Parathyroid adenoma (tissue), 2 donors: ENCODE results near the gene FKBP2.

Experiments used
- H2AFZ ChIP-seq: fragments of 300-600 bp; sonication (generic); one replicate; pipeline ENCODE4 v1.7.0; 2017; ENCODE audit warnings: antibody characterized with exemption, mild to moderate bottlenecking
- H3K27ac ChIP-seq: fragments of 300-600 bp; sonication (generic); one replicate; pipeline ENCODE4 v1.7.0; 2017
- H3K27me3 ChIP-seq: fragments of 300-600 bp; sonication (generic); one replicate; pipeline ENCODE4 v1.7.0; 2017; ENCODE audit warnings: low read length; ENCODE audit not compliant: control insufficient read depth, insufficient read depth
- H3K36me3 ChIP-seq: fragments of 300-600 bp; sonication (generic); one replicate; pipeline ENCODE4 v1.7.0; 2017; ENCODE audit warnings: low read length; ENCODE audit not compliant: control insufficient read depth, insufficient read depth
- H3K4me1 ChIP-seq: fragments of 300-600 bp; sonication (generic); one replicate; pipeline ENCODE4 v1.7.0; 2017; ENCODE audit warnings: control low read depth
- H3K4me2 ChIP-seq: fragments of 300-600 bp; sonication (generic); one replicate; pipeline ENCODE4 v1.7.0; 2017; ENCODE audit warnings: low read length
- H3K4me3 ChIP-seq: fragments of 300-600 bp; sonication (generic); one replicate; pipeline ENCODE4 v1.7.0; 2017; ENCODE audit warnings: low read depth, low read length
- H3K79me2 ChIP-seq: fragments of 300-600 bp; sonication (generic); one replicate; pipeline ENCODE4 v1.7.0; 2017; ENCODE audit warnings: control low read depth
- H3K9ac ChIP-seq: fragments of 300-600 bp; sonication (generic); one replicate; pipeline ENCODE4 v1.7.0; 2017; ENCODE audit warnings: mild to moderate bottlenecking
- H3K9me3 ChIP-seq: fragments of 300-600 bp; sonication (generic); one replicate; pipeline ENCODE4 v1.7.0; 2017; ENCODE audit warnings: low read length; ENCODE audit not compliant: control insufficient read depth
- TF ChIP-seq, protein P1 (sequence below): fragments of 300-600 bp; sonication (generic); IDR thresholded peaks from one replicate; pipeline ENCODE4 v1.7.0; 2017; ENCODE audit warnings: antibody characterized with exemption, mild to moderate bottlenecking
- donor health status: primary hyperparathyroidism.

The FKBP2 gene

DNA sequence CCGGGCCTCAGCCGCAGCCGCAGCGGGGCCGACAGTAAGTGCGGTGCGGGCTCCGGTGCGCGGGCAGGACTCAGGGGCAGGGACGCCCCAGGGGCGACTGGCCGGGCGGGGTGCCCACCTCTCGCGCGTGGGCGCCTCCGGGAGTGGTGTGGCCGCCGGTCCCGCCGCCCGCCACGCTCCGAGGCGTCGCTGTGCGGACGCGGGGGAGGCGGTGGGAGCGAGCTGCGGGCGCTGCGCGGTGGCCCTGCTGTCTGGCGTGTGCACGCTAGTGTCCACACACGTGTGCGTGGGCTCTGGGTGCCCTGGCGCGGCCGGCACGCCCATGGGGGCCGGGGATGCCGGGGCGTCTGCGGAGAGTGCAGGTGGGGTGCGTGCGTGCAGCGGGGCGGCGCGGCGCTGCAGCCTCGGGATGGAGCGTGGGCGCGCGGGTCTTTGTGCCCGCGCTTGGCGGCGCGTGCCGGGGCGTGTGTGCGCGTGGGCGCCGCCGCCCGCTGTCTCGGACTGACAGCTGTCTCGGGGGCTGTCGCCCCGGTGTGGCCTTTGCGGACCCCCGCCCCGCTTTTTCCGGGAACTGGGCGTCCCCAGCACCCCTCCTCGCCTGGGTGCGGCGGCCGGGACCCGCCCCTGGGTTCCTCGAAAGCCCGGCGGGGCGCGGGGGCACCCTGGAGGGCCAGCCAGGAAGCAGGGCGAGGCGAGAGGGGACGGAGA, 51.0 kb downstream of the FKBP2 start:
- H2AFZ ChIP-seq = no peak overlapping the region
- no peak overlapping the region for H3K4me3 ChIP-seq
- TF ChIP-seq, protein P1, sequence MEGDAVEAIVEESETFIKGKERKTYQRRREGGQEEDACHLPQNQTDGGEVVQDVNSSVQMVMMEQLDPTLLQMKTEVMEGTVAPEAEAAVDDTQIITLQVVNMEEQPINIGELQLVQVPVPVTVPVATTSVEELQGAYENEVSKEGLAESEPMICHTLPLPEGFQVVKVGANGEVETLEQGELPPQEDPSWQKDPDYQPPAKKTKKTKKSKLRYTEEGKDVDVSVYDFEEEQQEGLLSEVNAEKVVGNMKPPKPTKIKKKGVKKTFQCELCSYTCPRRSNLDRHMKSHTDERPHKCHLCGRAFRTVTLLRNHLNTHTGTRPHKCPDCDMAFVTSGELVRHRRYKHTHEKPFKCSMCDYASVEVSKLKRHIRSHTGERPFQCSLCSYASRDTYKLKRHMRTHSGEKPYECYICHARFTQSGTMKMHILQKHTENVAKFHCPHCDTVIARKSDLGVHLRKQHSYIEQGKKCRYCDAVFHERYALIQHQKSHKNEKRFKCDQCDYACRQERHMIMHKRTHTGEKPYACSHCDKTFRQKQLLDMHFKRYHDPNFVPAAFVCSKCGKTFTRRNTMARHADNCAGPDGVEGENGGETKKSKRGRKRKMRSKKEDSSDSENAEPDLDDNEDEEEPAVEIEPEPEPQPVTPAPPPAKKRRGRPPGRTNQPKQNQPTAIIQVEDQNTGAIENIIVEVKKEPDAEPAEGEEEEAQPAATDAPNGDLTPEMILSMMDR = no peak
- H3K9me3 ChIP-seq = no peaks in the 10 kb centered on the region
- no peak overlapping the region for H3K9ac ChIP-seq
- H3K27me3 ChIP-seq = no peaks in the 10 kb centered on the region
- no peak overlapping the region for H3K4me2 ChIP-seq
- H3K79me2 ChIP-seq = no peaks in the 10 kb centered on the region
- no peak overlapping the region for H3K27ac ChIP-seq
- H3K4me1 ChIP-seq = no peaks in the 10 kb centered on the region
- no peaks in the 10 kb centered on the region for H3K36me3 ChIP-seq

DNA sequence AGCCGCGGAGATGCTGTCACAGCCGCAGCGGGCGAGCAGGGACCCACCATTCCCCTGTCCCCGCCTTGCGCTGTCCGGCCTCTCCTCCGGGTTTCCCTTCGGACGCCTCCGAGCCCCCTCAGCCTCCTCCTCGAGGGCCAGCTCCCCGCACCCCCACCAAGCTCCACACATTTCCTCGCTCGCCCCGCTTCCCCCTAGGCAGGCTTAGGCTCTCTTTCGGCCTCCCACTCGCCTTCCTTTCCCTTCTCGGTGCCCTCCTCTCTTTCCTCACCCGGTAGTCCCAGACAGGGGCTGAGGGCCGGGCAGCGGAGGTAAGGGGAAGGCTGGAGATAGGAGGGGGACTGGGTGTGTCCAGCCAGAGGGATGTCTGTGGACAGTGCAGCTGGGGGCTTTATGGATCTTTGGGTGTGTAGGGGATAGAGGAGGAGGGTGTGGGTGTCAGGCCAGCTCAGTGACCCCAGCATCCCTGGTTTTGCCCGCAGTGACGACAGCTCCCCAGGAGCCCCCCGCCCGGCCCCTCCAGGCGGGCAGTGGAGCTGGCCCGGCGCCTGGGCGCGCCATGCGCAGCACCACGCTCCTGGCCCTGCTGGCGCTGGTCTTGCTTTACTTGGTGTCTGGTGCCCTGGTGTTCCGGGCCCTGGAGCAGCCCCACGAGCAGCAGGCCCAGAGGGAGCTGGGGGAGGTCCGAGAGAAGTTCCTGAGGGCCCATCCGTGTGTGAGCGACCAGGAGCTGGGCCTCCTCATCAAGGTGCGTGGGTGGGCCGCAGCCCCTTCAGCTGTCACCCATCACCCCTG, 51.8 kb downstream of the FKBP2 start:
- Histone ChIP-seq H3K9ac (no peak overlapping the region), H3K27me3 (no peaks in the 10 kb centered on the region), H3K27ac (no peak overlapping the region), H3K4me3 (no peak overlapping the region), H3K4me2 (no peak overlapping the region), H2AFZ (no peak overlapping the region), H3K36me3 (no peaks in the 10 kb centered on the region), H3K4me1 (no peaks in the 10 kb centered on the region), H3K79me2 (no peaks in the 10 kb centered on the region), H3K9me3 (no peaks in the 10 kb centered on the region)
- TF ChIP-seq, protein P1 = no peak
